Right atrium auricular region (tissue), 2 donors: Measurements from ENCODE around the gene TMPRSS11D. TPM values are rescaled to one million over a fixed set of nuclear protein-coding genes. Genes with fewer than 3 reads are reported as not detected.

ENCODE experiments used
- DNase-seq: peaks from one replicate; pipeline ENCODE4 v3.0.0-alpha.2; 2019; ENCODE audit warnings: low spot score
- H3K27ac ChIP-seq, 2 donors: fragments of 200-600 bp; sonication (generic); 1 replicate in 1 of 2; 2 replicates in 1 of 2; pipeline ENCODE4 v1.5.1; 2016 to 2019
- H3K27me3 ChIP-seq, 2 donors: fragments of 200-600 bp; sonication (generic); one replicate each; pipeline versions ENCODE4 v1.5.1 to v1.6.0; 2017 to 2019
- H3K36me3 ChIP-seq: fragments of 200-600 bp; sonication (generic); one replicate; pipeline ENCODE4 v1.5.1; 2016
- H3K4me1 ChIP-seq, 2 donors: fragments of 200-600 bp; sonication (generic); one replicate each; pipeline versions ENCODE4 v1.5.1 to v1.6.0; 2017 to 2019
- H3K4me3 ChIP-seq, 2 donors: fragments of 200-600 bp; sonication (generic); 1 replicate in 1 of 2; 2 replicates in 1 of 2; pipeline ENCODE4 v1.5.1; 2017 to 2019; ENCODE audit warnings: mild to moderate bottlenecking in 1 of 2, moderate library complexity in 1 of 2
- H3K9me3 ChIP-seq, 2 donors: fragments of 200-600 bp; sonication (generic); one replicate each; pipeline ENCODE4 v1.5.1; 2019
- total RNA-seq, 2 donors: library from RNA; depleted of rRNA; stranded (reverse); fragments of >200 nt; gene quantifications; one replicate each; pipeline ENCODE4 v1.1.0, GENCODE V29; 2016
- TF ChIP-seq, protein P1 (sequence below), 2 donors: fragments of 200-600 bp; sonication (generic); IDR thresholded peaks; one replicate each; pipeline ENCODE4 v1.5.1; 2019; ENCODE audit warnings: antibody characterized with exemption in 2 of 2

The TMPRSS11D gene
- total RNA-seq, 2 donors from 2014 or later = not detected

DNA sequence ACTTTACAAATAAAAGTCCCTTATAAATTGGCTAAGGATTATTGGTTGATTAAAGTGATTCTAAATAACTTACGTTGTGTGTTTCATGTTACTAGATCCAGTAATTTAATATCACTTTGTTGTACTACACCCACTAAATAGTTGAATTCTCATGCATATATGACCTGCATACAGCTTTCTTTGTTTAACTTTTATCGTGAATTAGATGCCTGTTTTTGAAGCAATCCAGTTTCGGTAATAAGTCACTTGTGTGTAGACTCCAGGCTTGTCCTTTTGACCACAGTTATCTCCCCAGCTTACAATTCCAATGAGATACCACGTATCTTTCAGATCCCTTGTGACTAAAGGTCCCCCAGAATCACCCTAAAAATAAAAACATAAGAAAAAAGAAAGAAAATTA lies 27.3 kb upstream of the TMPRSS11D start:
- TF ChIP-seq, protein P1, sequence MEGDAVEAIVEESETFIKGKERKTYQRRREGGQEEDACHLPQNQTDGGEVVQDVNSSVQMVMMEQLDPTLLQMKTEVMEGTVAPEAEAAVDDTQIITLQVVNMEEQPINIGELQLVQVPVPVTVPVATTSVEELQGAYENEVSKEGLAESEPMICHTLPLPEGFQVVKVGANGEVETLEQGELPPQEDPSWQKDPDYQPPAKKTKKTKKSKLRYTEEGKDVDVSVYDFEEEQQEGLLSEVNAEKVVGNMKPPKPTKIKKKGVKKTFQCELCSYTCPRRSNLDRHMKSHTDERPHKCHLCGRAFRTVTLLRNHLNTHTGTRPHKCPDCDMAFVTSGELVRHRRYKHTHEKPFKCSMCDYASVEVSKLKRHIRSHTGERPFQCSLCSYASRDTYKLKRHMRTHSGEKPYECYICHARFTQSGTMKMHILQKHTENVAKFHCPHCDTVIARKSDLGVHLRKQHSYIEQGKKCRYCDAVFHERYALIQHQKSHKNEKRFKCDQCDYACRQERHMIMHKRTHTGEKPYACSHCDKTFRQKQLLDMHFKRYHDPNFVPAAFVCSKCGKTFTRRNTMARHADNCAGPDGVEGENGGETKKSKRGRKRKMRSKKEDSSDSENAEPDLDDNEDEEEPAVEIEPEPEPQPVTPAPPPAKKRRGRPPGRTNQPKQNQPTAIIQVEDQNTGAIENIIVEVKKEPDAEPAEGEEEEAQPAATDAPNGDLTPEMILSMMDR (IDR thresholded peaks at IDR 0.05) = no peak
- no peak for DNase-seq
- H3K27me3 ChIP-seq = no peaks in the 10 kb centered on the region
- H3K9me3 ChIP-seq = peaks cover 0 to under 1% of the 10 kb centered on the region in 2 donors
- H3K36me3 ChIP-seq = no peaks in the 10 kb centered on the region
- H3K27ac ChIP-seq = no peak overlapping the region
- H3K4me1 ChIP-seq = no peaks in the 10 kb centered on the region
- no peak overlapping the region for H3K4me3 ChIP-seq

DNA sequence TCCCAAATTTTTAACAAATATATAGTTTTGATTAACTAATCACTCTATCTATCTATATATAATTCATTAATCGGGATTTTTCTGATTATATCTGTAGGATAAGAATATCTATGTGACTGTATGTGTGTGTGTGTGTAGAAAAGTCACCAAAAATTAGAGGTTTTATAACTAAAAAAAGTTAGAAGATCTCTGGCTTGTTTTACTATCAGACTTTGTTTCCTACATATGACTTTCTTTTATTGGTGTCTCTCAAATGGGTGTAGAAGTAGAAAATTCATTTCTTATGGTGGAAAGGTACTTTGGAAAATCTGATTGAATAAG lies 26.7 kb upstream of the TMPRSS11D start:
- peaks cover 0 to 6% of the 10 kb centered on the region in 2 donors for H3K9me3 ChIP-seq
- no peak for DNase-seq
- no peaks in the 10 kb centered on the region for H3K36me3 ChIP-seq
- H3K4me3 ChIP-seq = no peak overlapping the region
- H3K4me1 ChIP-seq = no peaks in the 10 kb centered on the region
- H3K27ac ChIP-seq = no peak overlapping the region
- no peaks in the 10 kb centered on the region for H3K27me3 ChIP-seq
- TF ChIP-seq, protein P1 (IDR thresholded peaks at IDR 0.05) = no peak

DNA sequence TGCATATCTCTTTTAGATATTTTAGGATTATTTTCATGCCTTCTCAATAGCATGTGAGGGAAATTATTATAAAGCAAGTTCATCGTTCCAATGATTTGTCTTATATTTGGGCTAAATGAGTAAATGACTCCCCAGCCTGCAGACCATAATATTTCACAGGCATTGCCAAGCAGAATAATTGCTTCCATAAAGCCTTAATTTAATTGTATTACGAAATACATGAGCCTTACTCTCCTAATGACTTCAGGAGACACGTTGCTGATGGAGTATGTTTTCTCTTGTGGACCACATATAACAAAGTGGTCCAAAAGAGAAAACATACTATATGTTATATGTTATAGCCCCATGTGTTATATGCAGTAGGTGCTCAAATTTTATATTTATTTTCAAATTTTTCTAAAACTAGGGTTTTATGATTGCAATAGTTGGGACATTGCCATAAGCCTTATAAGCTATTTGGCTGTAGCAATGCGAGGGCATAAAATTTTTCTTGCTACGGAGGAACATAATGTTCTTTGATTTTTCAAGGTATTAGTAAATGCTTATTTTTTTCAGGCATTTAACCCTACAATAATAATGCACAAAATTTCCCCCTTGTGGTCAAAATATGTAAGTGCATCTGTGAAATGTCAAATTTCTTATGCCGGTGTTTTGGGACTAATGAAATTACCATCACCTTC lies 26.2 kb upstream of the TMPRSS11D start:
- Histone ChIP-seq H3K27me3 (no peaks in the 10 kb centered on the region), H3K4me1 (no peaks in the 10 kb centered on the region), H3K36me3 (no peaks in the 10 kb centered on the region), H3K27ac (no peak overlapping the region), H3K4me3 (no peak overlapping the region), H3K9me3 (peaks cover 0 to 10% of the 10 kb centered on the region in 2 donors)
- TF ChIP-seq, protein P1 (IDR thresholded peaks at IDR 0.05) = peak; percentile 16 to 71
- no peak for DNase-seq

DNA sequence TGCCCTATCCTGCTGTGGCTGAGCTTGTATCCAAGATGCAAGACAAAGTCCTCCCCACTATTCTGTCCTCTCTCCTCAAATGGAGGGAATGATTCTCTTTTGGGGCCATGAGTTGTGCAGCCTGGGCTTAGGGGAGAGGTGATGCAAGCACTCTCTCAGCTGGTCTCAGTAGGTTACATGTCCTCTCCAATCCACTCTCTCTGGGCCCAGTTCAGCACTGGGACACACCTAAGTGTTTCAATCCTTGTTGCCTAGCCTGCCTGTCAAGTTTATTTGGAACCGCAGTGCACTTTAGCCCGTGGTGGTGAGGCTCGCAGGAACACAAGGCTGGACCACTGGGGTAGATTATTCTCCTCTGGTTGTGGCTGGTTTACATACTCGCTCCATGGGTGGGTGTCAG lies 23.8 kb upstream of the TMPRSS11D start:
- DNase-seq = no peak
- TF ChIP-seq, protein P1 (IDR thresholded peaks at IDR 0.05) = no peak
- Histone ChIP-seq H3K4me1 (no peaks in the 10 kb centered on the region), H3K9me3 (peaks cover 0 to 10% of the 10 kb centered on the region in 2 donors), H3K4me3 (no peak overlapping the region), H3K27ac (no peak overlapping the region), H3K36me3 (no peaks in the 10 kb centered on the region), H3K27me3 (no peaks in the 10 kb centered on the region)

DNA sequence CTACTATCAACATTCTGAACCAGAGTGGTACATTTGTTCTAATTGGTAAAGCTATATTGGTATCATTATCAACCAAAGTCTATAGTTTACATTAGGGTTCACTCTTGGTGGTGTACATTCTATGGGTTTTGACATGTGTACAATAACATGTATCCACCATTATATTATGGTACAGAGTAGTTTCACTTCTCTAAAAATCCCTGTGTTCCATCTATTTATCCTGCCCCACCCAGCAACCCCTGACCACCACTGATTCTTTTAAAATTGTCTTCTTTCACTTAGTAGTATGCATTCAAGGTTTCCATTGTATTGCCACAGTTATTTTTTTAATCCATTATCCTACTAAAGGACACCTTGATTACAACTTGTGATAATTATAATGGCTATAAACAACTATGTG lies 15.3 kb upstream of the TMPRSS11D start:
- Histone ChIP-seq H3K27me3 (no peaks in the 10 kb centered on the region), H3K27ac (no peak overlapping the region), H3K9me3 (no peaks in the 10 kb centered on the region), H3K36me3 (no peaks in the 10 kb centered on the region), H3K4me3 (no peak overlapping the region), H3K4me1 (no peaks in the 10 kb centered on the region)
- no peak for DNase-seq
- TF ChIP-seq, protein P1 (IDR thresholded peaks at IDR 0.05) = no peak

DNA sequence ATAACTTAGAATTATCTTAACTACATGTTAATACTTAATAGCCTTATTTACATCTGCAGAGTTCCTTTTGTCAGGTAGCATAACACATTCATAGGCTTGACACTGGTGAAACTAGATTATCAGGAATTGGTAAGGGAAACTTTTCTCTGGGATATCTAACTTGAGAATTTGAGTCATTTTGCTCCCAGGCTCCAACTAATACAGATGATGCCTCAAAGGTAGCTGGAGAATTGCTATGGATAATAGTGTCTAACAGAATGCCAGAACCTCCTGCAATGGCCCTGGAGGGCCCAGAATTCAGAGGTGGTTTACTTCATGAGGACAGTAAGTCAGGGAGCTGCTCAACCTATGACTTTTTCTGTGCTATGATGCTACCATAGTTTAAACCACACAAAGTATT lies 13.9 kb upstream of the TMPRSS11D start:
- TF ChIP-seq, protein P1 (IDR thresholded peaks at IDR 0.05) = no peak
- no peak overlapping the region for H3K27ac ChIP-seq
- H3K9me3 ChIP-seq = no peaks in the 10 kb centered on the region
- H3K4me1 ChIP-seq = no peaks in the 10 kb centered on the region
- DNase-seq = no peak
- H3K4me3 ChIP-seq = no peak overlapping the region
- H3K27me3 ChIP-seq = no peaks in the 10 kb centered on the region
- H3K36me3 ChIP-seq = no peaks in the 10 kb centered on the region
